PC-9 (cell line): ENCODE data around the gene LRRC4C.

Experiments
- EZH2 ChIP-seq: fragments of 200-600 bp; sonication (generic); IDR thresholded peaks from 2 replicates; pipeline ENCODE4 v1.8.0; 2017; ENCODE audit warnings: antibody characterized with exemption, low read depth
- TF ChIP-seq, protein P1 (sequence below): fragments of 200-600 bp; sonication (generic); conservative IDR thresholded peaks from 2 replicates; pipeline ENCODE4 v1.6.1; 2017; ENCODE audit warnings: mixed run types, antibody characterized with exemption, mild to moderate bottlenecking, moderate library complexity

- TF ChIP-seq, protein P1, sequence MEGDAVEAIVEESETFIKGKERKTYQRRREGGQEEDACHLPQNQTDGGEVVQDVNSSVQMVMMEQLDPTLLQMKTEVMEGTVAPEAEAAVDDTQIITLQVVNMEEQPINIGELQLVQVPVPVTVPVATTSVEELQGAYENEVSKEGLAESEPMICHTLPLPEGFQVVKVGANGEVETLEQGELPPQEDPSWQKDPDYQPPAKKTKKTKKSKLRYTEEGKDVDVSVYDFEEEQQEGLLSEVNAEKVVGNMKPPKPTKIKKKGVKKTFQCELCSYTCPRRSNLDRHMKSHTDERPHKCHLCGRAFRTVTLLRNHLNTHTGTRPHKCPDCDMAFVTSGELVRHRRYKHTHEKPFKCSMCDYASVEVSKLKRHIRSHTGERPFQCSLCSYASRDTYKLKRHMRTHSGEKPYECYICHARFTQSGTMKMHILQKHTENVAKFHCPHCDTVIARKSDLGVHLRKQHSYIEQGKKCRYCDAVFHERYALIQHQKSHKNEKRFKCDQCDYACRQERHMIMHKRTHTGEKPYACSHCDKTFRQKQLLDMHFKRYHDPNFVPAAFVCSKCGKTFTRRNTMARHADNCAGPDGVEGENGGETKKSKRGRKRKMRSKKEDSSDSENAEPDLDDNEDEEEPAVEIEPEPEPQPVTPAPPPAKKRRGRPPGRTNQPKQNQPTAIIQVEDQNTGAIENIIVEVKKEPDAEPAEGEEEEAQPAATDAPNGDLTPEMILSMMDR, result no peak
- TF ChIP-seq EZH2, result no peak
Observed at GRCh38 chr11:41074318-41074717, 385.1 kb downstream of the LRRC4C start.
